ENCODE results near the gene RIMKLA.

- TF ChIP-seq POLR2A (IDR thresholded peaks at IDR 0.05; ENCODE audit: insufficient read depth in 1 of 2, low read depth in 2 of 2, low read length in 2 of 2) (no peak), FOXM1 (CRISPR knock-in tag; IDR thresholded peaks at IDR 0.05) (no peak), ZNF124 (CRISPR knock-in tag; IDR thresholded peaks at IDR 0.05) (no peak), NPAS2 (CRISPR knock-in tag; IDR thresholded peaks at IDR 0.05; ENCODE audit: borderline replicate concordance) (no peak)
Observed at GRCh38 chr1:42350086-42350485, 30.5 kb upstream of the RIMKLA start.

Measured in HepG2 (cell line).